ENCODE data around the gene OSCAR. TPM values are rescaled to one million over a fixed set of nuclear protein-coding genes. Genes with fewer than 3 reads are reported as not detected.

The OSCAR gene, protein sequence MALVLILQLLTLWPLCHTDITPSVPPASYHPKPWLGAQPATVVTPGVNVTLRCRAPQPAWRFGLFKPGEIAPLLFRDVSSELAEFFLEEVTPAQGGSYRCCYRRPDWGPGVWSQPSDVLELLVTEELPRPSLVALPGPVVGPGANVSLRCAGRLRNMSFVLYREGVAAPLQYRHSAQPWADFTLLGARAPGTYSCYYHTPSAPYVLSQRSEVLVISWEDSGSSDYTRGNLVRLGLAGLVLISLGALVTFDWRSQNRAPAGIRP
- polyA plus RNA-seq (2011; rRNA removed) (0.27 and 0.66 TPM in 2 replicates), polyA minus RNA-seq (2011; rRNA and poly(A)+ RNA removed) (0.24 TPM in 1 of 2 replicates, not detected in the other)

- no peaks in the 10 kb centered on the region for H3K27me3 ChIP-seq (ENCODE audit: control insufficient read depth, insufficient read depth, low read length)
- TF ChIP-seq CTCF (IDR thresholded peaks at IDR 0.05; ENCODE audit: insufficient read depth, low read depth, low read length): no peak
- H3K36me3 ChIP-seq (ENCODE audit: control insufficient read depth, insufficient read depth, low read length): no peaks in the 10 kb centered on the region; the same call in none of the 2 replicates
- CTCF ChIA-PET: no interaction called here
- POLR2A ChIA-PET: no interaction called here
- no peak within 1 kb of the TSS for H3K4me3 ChIP-seq (ENCODE audit: low read depth, low read length)
- DNase-seq (ENCODE audit: low read depth): no peak
Observed at GRCh38 chr19:54100561-54100960, at the start of gene OSCAR. TSS of gene OSCAR (minus strand) at chr19:54100803. CDS start at chr19:54100792, 11 bp downstream.

DNA sequence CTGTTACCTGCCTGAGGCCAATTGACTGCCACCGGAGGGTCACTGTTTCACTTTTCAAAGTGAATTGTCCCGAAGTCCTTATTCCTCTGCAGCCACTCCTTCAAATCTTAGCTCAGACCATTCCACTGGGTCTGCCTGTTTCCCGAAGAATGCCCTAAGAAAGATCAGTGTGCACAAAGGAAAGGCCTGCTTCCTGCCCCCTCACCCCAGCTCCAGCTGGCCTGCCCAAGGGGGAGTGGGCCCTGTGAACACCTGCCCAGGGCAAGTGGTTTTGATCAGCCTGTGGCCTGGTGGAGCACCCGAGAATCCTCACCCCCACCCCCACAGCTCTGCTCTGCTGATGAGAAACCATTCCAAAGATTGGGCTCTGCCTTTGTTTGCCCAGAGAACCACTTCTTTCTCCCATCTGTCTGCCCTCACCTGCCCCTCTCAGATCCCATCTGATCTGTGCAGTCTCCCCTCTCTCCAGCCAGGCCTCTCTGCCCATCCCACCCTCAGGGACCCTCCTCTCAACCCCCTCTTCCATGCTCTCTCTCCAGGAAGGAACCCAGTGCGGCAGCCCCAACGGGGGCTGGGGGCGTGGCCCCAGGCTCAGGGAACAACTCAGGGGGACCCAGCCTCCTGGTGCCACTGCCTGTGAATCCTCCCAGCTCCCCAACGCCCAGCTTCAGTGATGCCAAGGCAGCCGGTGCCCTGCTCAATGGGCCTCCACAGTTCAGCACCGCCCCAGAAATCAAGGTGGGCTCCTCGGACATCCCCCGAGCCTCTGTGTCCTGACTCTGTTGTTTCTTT is 48.6 kb upstream of the OSCAR start:
- no peaks in the 10 kb centered on the region for H3K27me3 ChIP-seq (ENCODE audit: control insufficient read depth, insufficient read depth, low read length)
- H3K36me3 ChIP-seq (ENCODE audit: control insufficient read depth, insufficient read depth, low read length): peaks cover 75% of the 10 kb centered on the region
- POLR2A ChIA-PET: no interaction called here
- DNase-seq (ENCODE audit: low read depth): no peak
- CTCF ChIA-PET: no interaction called here
- TF ChIP-seq CTCF (IDR thresholded peaks at IDR 0.05; ENCODE audit: insufficient read depth, low read depth, low read length): no peak
- no peak overlapping the region for H3K4me3 ChIP-seq (ENCODE audit: low read depth, low read length)

DNA sequence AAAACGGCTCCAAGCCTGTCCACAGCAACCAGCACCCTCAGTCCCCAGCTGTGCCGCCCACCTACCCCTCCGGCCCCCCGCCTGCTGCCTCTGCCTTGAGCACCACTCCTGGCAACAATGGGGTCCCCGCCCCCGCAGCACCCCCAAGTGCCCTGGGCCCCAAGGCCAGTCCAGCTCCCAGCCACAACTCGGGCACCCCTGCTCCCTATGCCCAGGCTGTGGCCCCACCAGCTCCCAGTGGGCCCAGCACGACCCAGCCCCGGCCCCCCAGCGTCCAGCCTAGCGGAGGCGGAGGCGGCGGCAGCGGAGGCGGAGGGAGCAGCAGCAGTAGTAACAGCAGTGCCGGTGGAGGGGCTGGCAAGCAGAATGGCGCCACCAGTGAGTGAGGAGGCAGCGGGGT is 47.6 kb upstream of the OSCAR start:
- no peak for DNase-seq (ENCODE audit: low read depth)
- Histone ChIP-seq H3K4me3 (ENCODE audit: low read depth, low read length) (no peak overlapping the region), H3K36me3 (ENCODE audit: control insufficient read depth, insufficient read depth, low read length) (peaks cover 77% of the 10 kb centered on the region), H3K27me3 (ENCODE audit: control insufficient read depth, insufficient read depth, low read length) (no peaks in the 10 kb centered on the region)
- ChIA-PET POLR2A (no interaction called here), CTCF (interaction anchor here (1.6 kb wide), 1 partner anchor 10 kb away, joined by 6 read pairs; the partner anchor contains the start of gene CNOT3)
- no peak for TF ChIP-seq CTCF (IDR thresholded peaks at IDR 0.05; ENCODE audit: insufficient read depth, low read depth, low read length)

- no peak for DNase-seq (ENCODE audit: low read depth)
- ChIA-PET CTCF (interaction anchor here (1.6 kb wide), 1 partner anchor 10 kb away, joined by 6 read pairs; the partner anchor contains the start of gene CNOT3), POLR2A (no interaction called here)
- TF ChIP-seq CTCF (IDR thresholded peaks at IDR 0.05; ENCODE audit: insufficient read depth, low read depth, low read length): no peak
- Histone ChIP-seq H3K27me3 (ENCODE audit: control insufficient read depth, insufficient read depth, low read length) (no peaks in the 10 kb centered on the region), H3K36me3 (ENCODE audit: control insufficient read depth, insufficient read depth, low read length) (peaks cover 79% of the 10 kb centered on the region), H3K4me3 (ENCODE audit: low read depth, low read length) (no peak overlapping the region)
Observed at GRCh38 chr19:54147676-54148075, 47.1 kb upstream of the OSCAR start.

- CTCF ChIA-PET: interaction anchor here (1.2 kb wide), 1 partner anchor 14 kb away, joined by 3 read pairs; the partner anchor contains the start of gene LENG1
- no peak for TF ChIP-seq CTCF (IDR thresholded peaks at IDR 0.05; ENCODE audit: insufficient read depth, low read depth, low read length)
- H3K4me3 ChIP-seq (ENCODE audit: low read depth, low read length): no peak overlapping the region
- H3K36me3 ChIP-seq (ENCODE audit: control insufficient read depth, insufficient read depth, low read length): peaks cover 71% of the 10 kb centered on the region
- no peaks in the 10 kb centered on the region for H3K27me3 ChIP-seq (ENCODE audit: control insufficient read depth, insufficient read depth, low read length)
- DNase-seq (ENCODE audit: low read depth): no peak
- POLR2A ChIA-PET: no interaction called here
Observed at GRCh38 chr19:54145541-54146158, 45.0 kb upstream of the OSCAR start.
